HFFc6 (cell line): ENCODE measurements around the gene LILRA5. TPM values are rescaled to one million over a fixed set of nuclear protein-coding genes. Genes with fewer than 3 reads are reported as not detected.

Experiments used
- DNase-seq: peaks from one replicate; pipeline ENCODE4 v3.0.0-alpha.2; 2018
- H3K27ac Mint-ChIP-seq: 2 replicates; pipeline ENCODE4 v1.8.0; 2020; ENCODE audit warnings: mild to moderate bottlenecking, mixed read lengths
- H3K27me3 Mint-ChIP-seq: 2 replicates; pipeline ENCODE4 v1.8.0; 2021; ENCODE audit warnings: mild to moderate bottlenecking, moderate library complexity, mixed read lengths; ENCODE audit not compliant: insufficient read depth
- H3K36me3 Mint-ChIP-seq: 2 replicates; pipeline ENCODE4 v1.8.0; 2021; ENCODE audit warnings: low read depth, mixed read lengths
- H3K4me1 Mint-ChIP-seq: 2 replicates; pipeline ENCODE4 v1.8.0; 2020; ENCODE audit warnings: low read depth, mixed read lengths
- H3K4me3 Mint-ChIP-seq: 2 replicates; pipeline ENCODE4 v1.8.0; 2020; ENCODE audit warnings: mild to moderate bottlenecking, moderate library complexity, mixed read lengths
- H3K9me3 Mint-ChIP-seq: 2 replicates; pipeline ENCODE4 v1.8.0; 2020; ENCODE audit warnings: mild to moderate bottlenecking, mixed read lengths
- CTCF ChIP-seq: fragments of 200-600 bp; sonication (generic); IDR thresholded peaks from 2 replicates; pipeline ENCODE4 v1.5.0; 2021; ENCODE audit warnings: antibody characterized with exemption, mild to moderate bottlenecking
- total RNA-seq, 6 experiments: library from RNA; stranded (reverse); fragmentation: NEBNext Ultra II Directional; extraction: Animal tissue kit (Norgen Biotek cat#: 25700); gene quantifications; 2 replicates in 1 of 6; 3 replicates in 5 of 6; pipeline ENCODE4 v1.2.3, GENCODE V29; 2021

Gene LILRA5
- total RNA-seq, 6 experiments from 2014 or later, result not detected

- no peak overlapping the region for H3K4me3 Mint-ChIP-seq
- peaks cover 4% of the 10 kb centered on the region; the same call in 1 of the 2 replicates for H3K9me3 Mint-ChIP-seq
- no peak overlapping the region for H3K27ac Mint-ChIP-seq
- H3K4me1 Mint-ChIP-seq, result no peaks in the 10 kb centered on the region
- no peak for TF ChIP-seq CTCF
- DNase-seq, result no peak
- H3K27me3 Mint-ChIP-seq, result peaks cover 35% of the 10 kb centered on the region
- no peaks in the 10 kb centered on the region for H3K36me3 Mint-ChIP-seq
Measured at GRCh38 chr19:54341295-54341694, 28.3 kb upstream of the LILRA5 start.

- DNase-seq, result no peak
- no peak overlapping the region for H3K27ac Mint-ChIP-seq
- no peaks in the 10 kb centered on the region for H3K36me3 Mint-ChIP-seq
- H3K9me3 Mint-ChIP-seq, result peaks cover 4% of the 10 kb centered on the region; the same call in 1 of the 2 replicates
- no peak overlapping the region for H3K4me3 Mint-ChIP-seq
- H3K4me1 Mint-ChIP-seq, result no peaks in the 10 kb centered on the region
- TF ChIP-seq CTCF, result no peak
- H3K27me3 Mint-ChIP-seq, result peaks cover 40% of the 10 kb centered on the region
Measured at GRCh38 chr19:54339646-54340358, 26.8 kb upstream of the LILRA5 start.

- Mint-ChIP-seq H3K9me3 (peaks cover 4% of the 10 kb centered on the region; the same call in 1 of the 2 replicates), H3K27me3 (peaks cover 41% of the 10 kb centered on the region), H3K4me3 (no peak overlapping the region), H3K4me1 (no peaks in the 10 kb centered on the region), H3K27ac (no peak overlapping the region), H3K36me3 (no peaks in the 10 kb centered on the region)
- TF ChIP-seq CTCF, result no peak
- DNase-seq, result no peak
Measured at GRCh38 chr19:54338521-54338920, 25.6 kb upstream of the LILRA5 start.

GRCh38 chr19:54337858-54338230 lies 24.9 kb upstream of the LILRA5 start:
- peaks cover 43% of the 10 kb centered on the region for H3K27me3 Mint-ChIP-seq
- no peaks in the 10 kb centered on the region for H3K4me1 Mint-ChIP-seq

More at GRCh38 chr19:54337858-54338230, 24.9 kb upstream of the LILRA5 start:
- no peak overlapping the region for H3K27ac Mint-ChIP-seq
- peaks cover 4% of the 10 kb centered on the region; the same call in 1 of the 2 replicates for H3K9me3 Mint-ChIP-seq
- no peak for TF ChIP-seq CTCF
- DNase-seq, result no peak
- H3K4me3 Mint-ChIP-seq, result no peak overlapping the region
- H3K36me3 Mint-ChIP-seq, result no peaks in the 10 kb centered on the region
